ENCODE data around the gene SLC35E3. TPM values are rescaled to one million over a fixed set of nuclear protein-coding genes. Genes with fewer than 3 reads are reported as not detected.

The SLC35E3 gene
- total and polyA plus RNA-seq, 7 donors: 2.9 to 7.5 (median 4.2) TPM

DNA sequence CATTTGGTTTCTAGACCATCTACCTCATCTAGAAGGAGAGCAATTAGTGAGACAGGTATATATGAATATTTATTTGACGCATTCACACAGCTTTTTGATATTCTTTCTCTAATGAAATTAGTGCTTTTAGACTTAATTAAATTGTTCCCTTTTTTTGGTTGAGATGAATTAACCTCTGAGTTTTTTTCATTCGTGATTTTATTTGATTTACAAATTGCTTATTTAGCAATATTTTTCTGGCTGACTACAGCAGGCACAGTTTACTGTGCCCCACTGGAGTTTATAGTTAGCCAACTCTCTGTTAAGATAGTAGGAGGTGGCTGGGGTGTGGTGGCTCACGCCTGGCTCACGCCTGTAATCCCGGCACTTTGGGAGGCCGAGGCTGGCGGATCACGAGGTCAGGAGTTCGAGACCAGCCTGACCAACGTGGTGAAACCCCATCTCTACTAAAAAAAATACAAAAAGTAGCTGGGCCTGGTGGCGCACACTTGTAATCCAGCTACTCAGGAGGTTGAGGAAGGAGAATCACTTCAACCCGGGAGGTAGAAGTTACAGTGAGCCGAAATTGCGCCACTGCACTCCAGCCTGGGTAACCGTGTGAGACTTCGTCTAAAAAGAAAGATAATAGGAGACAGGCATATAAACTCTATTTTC is 78.7 kb downstream of the SLC35E3 start:
- intact Hi-C loops (cut with DNase I): no loop called here
- DNase-seq (no peak), ATAC-seq (no peak)
- no peaks in the 10 kb centered on the region for H3K9me3 ChIP-seq
- H3K36me3 ChIP-seq (ENCODE audit: insufficient read depth in 1 of 2, low read depth in 1 of 2): peaks cover 0 to 100% of the 10 kb centered on the region in 2 donors
- no peaks in the 10 kb centered on the region for H3K4me1 ChIP-seq
- no peak overlapping the region for H3K4me3 ChIP-seq
- H3K27ac ChIP-seq: no peak overlapping the region
- TF ChIP-seq, protein P1, sequence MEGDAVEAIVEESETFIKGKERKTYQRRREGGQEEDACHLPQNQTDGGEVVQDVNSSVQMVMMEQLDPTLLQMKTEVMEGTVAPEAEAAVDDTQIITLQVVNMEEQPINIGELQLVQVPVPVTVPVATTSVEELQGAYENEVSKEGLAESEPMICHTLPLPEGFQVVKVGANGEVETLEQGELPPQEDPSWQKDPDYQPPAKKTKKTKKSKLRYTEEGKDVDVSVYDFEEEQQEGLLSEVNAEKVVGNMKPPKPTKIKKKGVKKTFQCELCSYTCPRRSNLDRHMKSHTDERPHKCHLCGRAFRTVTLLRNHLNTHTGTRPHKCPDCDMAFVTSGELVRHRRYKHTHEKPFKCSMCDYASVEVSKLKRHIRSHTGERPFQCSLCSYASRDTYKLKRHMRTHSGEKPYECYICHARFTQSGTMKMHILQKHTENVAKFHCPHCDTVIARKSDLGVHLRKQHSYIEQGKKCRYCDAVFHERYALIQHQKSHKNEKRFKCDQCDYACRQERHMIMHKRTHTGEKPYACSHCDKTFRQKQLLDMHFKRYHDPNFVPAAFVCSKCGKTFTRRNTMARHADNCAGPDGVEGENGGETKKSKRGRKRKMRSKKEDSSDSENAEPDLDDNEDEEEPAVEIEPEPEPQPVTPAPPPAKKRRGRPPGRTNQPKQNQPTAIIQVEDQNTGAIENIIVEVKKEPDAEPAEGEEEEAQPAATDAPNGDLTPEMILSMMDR (IDR thresholded peaks at IDR 0.05): no peak
- H3K27me3 ChIP-seq (ENCODE audit: insufficient read depth in 3 of 3, low read length in 2 of 3): no peaks in the 10 kb centered on the region
- 96 to 97% (median 96%) methylated on average over 16 of the region's 16 CpGs for WGBS, 3 donors

DNA sequence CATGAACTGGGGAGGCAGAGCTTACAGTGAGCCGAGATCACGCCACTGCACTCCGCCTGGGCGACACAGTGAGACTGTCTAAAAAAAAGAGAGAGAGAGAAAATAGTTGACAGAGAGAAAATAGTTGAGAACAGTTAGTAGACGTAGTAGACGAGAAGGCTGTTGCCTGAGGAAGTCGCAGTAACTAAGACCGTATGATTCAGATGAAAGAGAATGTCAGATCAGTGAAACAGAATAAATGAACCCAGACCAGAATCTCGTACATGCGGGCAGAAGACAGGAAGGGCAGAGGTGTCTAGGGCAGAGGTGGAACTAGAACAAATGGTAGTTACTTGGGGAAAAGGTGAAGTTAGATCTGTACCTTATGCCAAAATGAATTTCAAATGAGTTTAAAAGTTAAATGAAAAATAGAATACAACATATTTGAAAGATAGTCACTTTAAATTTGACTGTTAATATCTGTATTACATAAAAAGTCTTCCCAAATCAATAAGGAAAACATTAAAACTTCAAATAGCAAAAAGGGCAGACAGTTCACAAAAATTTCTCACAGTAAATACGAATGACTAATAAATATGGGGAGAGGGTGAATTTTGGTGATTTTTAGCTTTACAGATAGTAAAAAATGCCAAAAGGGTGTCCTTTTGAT is 79.7 kb downstream of the SLC35E3 start:
- no peaks in the 10 kb centered on the region for H3K27me3 ChIP-seq (ENCODE audit: insufficient read depth in 3 of 3, low read length in 2 of 3)
- ATAC-seq (no peak), DNase-seq (no peak)
- TF ChIP-seq, protein P1 (IDR thresholded peaks at IDR 0.05): no peak
- no peak overlapping the region for H3K4me3 ChIP-seq
- no peak overlapping the region for H3K27ac ChIP-seq
- no peaks in the 10 kb centered on the region for H3K4me1 ChIP-seq
- WGBS, 3 donors: 89 to 97% (median 92%) methylated on average over 11 of the region's 11 CpGs
- H3K36me3 ChIP-seq (ENCODE audit: insufficient read depth in 1 of 2, low read depth in 1 of 2): peaks cover 0 to 100% of the 10 kb centered on the region in 2 donors
- H3K9me3 ChIP-seq: no peaks in the 10 kb centered on the region
- intact Hi-C loops (cut with DNase I): no loop called here

DNA sequence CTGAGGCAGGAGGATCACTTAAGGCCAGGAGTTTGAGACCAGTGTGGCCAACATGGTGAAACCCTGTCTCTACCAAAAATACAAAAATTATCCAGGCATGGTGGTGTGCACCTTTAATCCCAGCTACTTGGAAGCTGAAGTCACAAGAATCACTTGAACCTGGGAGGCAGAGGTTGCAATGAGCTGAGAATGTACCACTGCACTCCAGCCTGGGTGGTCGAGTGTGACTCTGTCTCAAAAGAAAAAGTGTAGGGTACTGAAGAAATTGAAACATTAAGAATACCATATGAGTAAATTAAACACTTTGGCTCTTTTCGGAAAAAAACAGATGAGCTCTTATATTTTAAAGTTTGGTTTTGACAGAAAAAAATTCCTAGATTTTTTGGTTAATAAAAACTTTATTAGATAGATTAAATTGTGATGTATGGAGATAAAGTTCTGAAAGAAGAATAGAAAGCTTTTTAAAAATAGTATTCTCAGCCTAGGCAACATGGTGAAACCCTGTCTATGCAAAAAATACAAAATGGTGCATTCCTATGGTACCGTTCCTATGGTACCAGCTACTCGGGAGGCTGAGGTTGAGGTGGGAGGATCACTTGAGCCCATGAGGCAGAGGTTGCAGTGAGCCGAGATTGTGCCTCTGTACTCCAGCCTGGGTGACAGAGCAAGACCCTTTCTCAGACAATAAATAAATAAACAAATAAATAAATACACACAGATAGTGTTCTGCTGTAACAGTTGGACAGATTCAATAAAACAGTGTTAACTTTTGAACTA is 82.1 kb downstream of the SLC35E3 start:
- DNase-seq (no peak), ATAC-seq (no peak)
- TF ChIP-seq, protein P1 (IDR thresholded peaks at IDR 0.05): no peak
- intact Hi-C loops (cut with DNase I): no loop called here
- H3K27ac ChIP-seq: no peak overlapping the region
- no peak overlapping the region for H3K4me3 ChIP-seq
- 81 to 88% (median 86%) methylated on average over 5 of the region's 5 CpGs for whole genome bisulfite sequencing, 3 donors
- no peaks in the 10 kb centered on the region for H3K9me3 ChIP-seq
- no peaks in the 10 kb centered on the region for H3K27me3 ChIP-seq (ENCODE audit: insufficient read depth in 3 of 3, low read length in 2 of 3)
- H3K4me1 ChIP-seq: no peaks in the 10 kb centered on the region
- peaks cover 5 to 98% of the 10 kb centered on the region in 2 donors for H3K36me3 ChIP-seq (ENCODE audit: insufficient read depth in 1 of 2, low read depth in 1 of 2)

DNA sequence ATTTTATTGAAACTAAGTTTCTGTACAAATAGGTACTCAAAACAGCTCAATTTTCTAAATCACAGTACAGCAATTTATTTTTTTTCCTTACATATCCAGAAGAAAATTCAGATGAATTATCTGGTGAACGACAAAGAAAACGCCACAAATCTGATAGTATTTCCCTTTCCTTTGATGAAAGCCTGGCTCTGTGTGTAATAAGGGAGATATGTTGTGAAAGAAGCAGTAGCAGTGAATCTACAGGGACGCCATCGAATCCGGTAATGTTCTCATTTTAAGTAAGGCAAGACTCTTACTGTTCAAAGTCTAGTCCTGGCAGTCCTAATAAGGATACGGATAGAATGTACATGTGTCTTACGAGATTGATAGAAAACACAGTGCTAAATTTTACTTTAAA is 82.7 kb downstream of the SLC35E3 start:
- 91 to 95% (median 93%) methylated on average over 7 of the region's 7 CpGs for WGBS, 3 donors
- intact Hi-C loops (cut with DNase I): no loop called here
- TF ChIP-seq, protein P1 (IDR thresholded peaks at IDR 0.05): no peak

More for the DNA sequence above, 82.7 kb downstream of the SLC35E3 start:
- no peak for ATAC-seq
- no peaks in the 10 kb centered on the region for H3K27me3 ChIP-seq (ENCODE audit: insufficient read depth in 3 of 3, low read length in 2 of 3)
- H3K4me1 ChIP-seq: no peaks in the 10 kb centered on the region
- H3K27ac ChIP-seq: no peak overlapping the region
- no peaks in the 10 kb centered on the region for H3K9me3 ChIP-seq
- no peak for DNase-seq
- no peak overlapping the region for H3K4me3 ChIP-seq
- peaks cover 5 to 97% of the 10 kb centered on the region in 2 donors for H3K36me3 ChIP-seq (ENCODE audit: insufficient read depth in 1 of 2, low read depth in 1 of 2)

Other genes starting within 250 kb of the SLC35E3 start
- 10 to 100 TPM; 36.2 to 65.6 (median 54.1) TPM for gene RAP1B, start 135.3 kb upstream of the SLC35E3 start, total RNA-seq
- gene RAP1B, start 135.3 kb upstream of the SLC35E3 start, polyA plus RNA-seq: 10 to 100 TPM; 39.7 to 85.7 (median 69.4) TPM
- gene NUP107, start 59.2 kb upstream of the SLC35E3 start, total RNA-seq: 10 to 100 TPM; 17.6 to 21.1 (median 20.2) TPM
- 10 to 100 TPM in 2 of 3 donors, 1 to 10 TPM in 1; 9.2 to 22.8 (median 15.2) TPM for gene NUP107, start 59.2 kb upstream of the SLC35E3 start, polyA plus RNA-seq
- 100 to 1,000 TPM in 1 of 4 donors, 10 to 100 TPM in 3; 51.8 to 455 (median 77.6) TPM for gene MDM2, start 62.0 kb downstream of the SLC35E3 start, total RNA-seq
- 10 to 100 TPM; 25.0 to 34.2 (median 26.0) TPM for gene MDM2, start 62.0 kb downstream of the SLC35E3 start, polyA plus RNA-seq
- gene CPM, start 187.0 kb downstream of the SLC35E3 start, total RNA-seq: 10 to 100 TPM in 1 of 4 donors, 1 to 10 TPM in 3; 3.4 to 13.3 (median 6.2) TPM
- gene CPM, start 187.0 kb downstream of the SLC35E3 start, polyA plus RNA-seq: 1 to 10 TPM; 2.2 to 5.8 (median 3.0) TPM